ENCODE results near the gene SHC3.

DNA sequence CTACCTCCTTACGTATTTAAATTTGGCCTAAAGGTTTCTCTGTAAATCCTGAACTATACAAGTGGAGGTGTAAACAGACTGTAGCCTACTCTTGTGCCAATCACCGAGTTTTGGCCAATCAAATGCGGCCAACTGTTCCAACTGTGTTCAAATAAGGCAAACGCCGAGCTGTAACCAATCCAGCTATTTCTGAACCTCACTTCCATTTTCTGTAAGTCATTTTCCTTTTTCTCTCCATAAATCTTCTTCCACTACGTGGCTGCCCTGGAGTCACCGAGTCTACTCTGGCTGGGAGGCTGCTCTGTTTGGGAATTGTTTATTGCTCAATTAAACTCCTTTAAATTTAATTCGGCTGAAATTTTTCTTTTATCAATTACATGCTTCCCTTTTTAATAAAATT is 129.0 kb downstream of the SHC3 start:
- TF ChIP-seq, protein P1, sequence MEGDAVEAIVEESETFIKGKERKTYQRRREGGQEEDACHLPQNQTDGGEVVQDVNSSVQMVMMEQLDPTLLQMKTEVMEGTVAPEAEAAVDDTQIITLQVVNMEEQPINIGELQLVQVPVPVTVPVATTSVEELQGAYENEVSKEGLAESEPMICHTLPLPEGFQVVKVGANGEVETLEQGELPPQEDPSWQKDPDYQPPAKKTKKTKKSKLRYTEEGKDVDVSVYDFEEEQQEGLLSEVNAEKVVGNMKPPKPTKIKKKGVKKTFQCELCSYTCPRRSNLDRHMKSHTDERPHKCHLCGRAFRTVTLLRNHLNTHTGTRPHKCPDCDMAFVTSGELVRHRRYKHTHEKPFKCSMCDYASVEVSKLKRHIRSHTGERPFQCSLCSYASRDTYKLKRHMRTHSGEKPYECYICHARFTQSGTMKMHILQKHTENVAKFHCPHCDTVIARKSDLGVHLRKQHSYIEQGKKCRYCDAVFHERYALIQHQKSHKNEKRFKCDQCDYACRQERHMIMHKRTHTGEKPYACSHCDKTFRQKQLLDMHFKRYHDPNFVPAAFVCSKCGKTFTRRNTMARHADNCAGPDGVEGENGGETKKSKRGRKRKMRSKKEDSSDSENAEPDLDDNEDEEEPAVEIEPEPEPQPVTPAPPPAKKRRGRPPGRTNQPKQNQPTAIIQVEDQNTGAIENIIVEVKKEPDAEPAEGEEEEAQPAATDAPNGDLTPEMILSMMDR (conservative IDR thresholded peaks at IDR 0.05; ENCODE audit: low read depth, low read length) = no peak
- TF ChIP-seq EZH2 (IDR thresholded peaks at IDR 0.05; ENCODE audit: low read length, unreplicated experiment) (no peak), EZH2phosphoT487 (IDR thresholded peaks at IDR 0.05; ENCODE audit: borderline replicate concordance, low read length) (no peak)
